Measurements from ENCODE around the gene DELE1. TPM values are rescaled to one million over a fixed set of nuclear protein-coding genes. Genes with fewer than 3 reads are reported as not detected.
A peak's percentile ranks its signal among the peaks of the same experiment; 100 is the strongest.

The DELE1 gene
- total and polyA plus RNA-seq, 11 donors: 56.8 to 174 (median 95.0) TPM

- H3K27ac ChIP-seq: peak overlapping the region in 1 of 12 donors; percentile 70
Measured at GRCh38 chr5:141926434-141926833, 2.8 kb downstream of the DELE1 start.

DNA sequence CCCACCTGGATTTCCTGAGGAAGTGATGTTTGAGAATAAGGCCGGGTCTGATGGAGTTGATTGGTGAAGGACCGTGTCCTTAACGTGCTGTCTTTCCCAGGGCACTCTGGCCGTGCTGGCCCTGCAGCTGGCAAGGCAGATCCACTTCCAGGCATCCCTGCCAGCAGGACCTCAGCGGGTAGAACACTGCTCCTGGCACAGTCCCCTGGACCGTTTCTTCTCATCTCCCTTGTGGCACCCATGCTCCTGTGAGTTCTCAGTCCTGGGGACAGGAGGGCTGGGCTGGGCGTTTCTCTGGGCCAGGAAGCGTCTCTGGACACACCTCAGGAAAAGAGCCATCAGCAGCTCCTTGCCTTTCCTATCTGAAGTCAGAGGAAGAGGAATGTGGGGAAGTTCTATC is 4.4 kb downstream of the DELE1 start:
- DNase-seq: peak in 3 of 5 donors; percentile 15 to 49 (median 35)
- Histone ChIP-seq H3K4me1 (peaks cover 4 to 55% (median 25%) of the 10 kb centered on the region in 12 donors), H3K4me3 (no peak overlapping the region), H3K9me3 (no peaks in the 10 kb centered on the region), H3K27ac (peak overlapping the region in 10 of 12 donors; percentile 14 to 77 (median 40)), H3K36me3 (peaks cover 0 to 87% (median 83%) of the 10 kb centered on the region in 9 donors), H3K27me3 (no peaks in the 10 kb centered on the region)
- ATAC-seq: peak in 1 of 4 donors; percentile 12
- WGBS, 4 donors: 56 to 69% (median 66%) methylated on average over 8 of the region's 8 CpGs
- intact Hi-C loops (cut with DNase I): no loop called here
- TF ChIP-seq POLR2A (IDR thresholded peaks at IDR 0.05) (no peak), CTCF (IDR thresholded peaks at IDR 0.05) (no peak)

More at GRCh38 chr5:141926434-141926833, 2.8 kb downstream of the DELE1 start:
- Histone ChIP-seq H3K4me1 (peaks cover 4 to 60% (median 28%) of the 10 kb centered on the region in 12 donors), H3K9me3 (no peaks in the 10 kb centered on the region), H3K36me3 (peaks cover 0 to 71% (median 67%) of the 10 kb centered on the region in 9 donors), H3K4me3 (no peak overlapping the region), H3K27me3 (no peaks in the 10 kb centered on the region)
- no peak for ATAC-seq
- intact Hi-C loops (cut with DNase I): no loop called here
- no peak for DNase-seq
- TF ChIP-seq POLR2A (IDR thresholded peaks at IDR 0.05) (no peak), CTCF (IDR thresholded peaks at IDR 0.05) (no peak)
- 68 to 79% (median 74%) methylated on average over 2 of the region's 2 CpGs for WGBS, 4 donors

- Histone ChIP-seq H3K27me3 (no peaks in the 10 kb centered on the region), H3K27ac (peak overlapping the region in 10 of 12 donors; percentile 8 to 77 (median 48)), H3K9me3 (no peaks in the 10 kb centered on the region), H3K36me3 (peaks cover 0 to 100% (median 98%) of the 10 kb centered on the region in 9 donors), H3K4me1 (peaks cover 0 to 54% (median 24%) of the 10 kb centered on the region in 12 donors), H3K4me3 (no peak overlapping the region)
- WGBS, 4 donors: 68 to 87% (median 77%) methylated on average over 18 to 19 of the region's 19 CpGs
- intact Hi-C loops (cut with DNase I): no loop called here
- TF ChIP-seq CTCF (IDR thresholded peaks at IDR 0.05) (peak in 1 of 12 donors; percentile 21), POLR2A (IDR thresholded peaks at IDR 0.05) (no peak)
- DNase-seq (peak in 3 of 5 donors; percentile 30 to 48 (median 37)), ATAC-seq (peak in 3 of 4 donors; percentile 48 to 63 (median 61))
Measured at GRCh38 chr5:141929398-141930058, 5.9 kb downstream of the DELE1 start.

- H3K36me3 ChIP-seq: peaks cover 0 to 100% (median 100%) of the 10 kb centered on the region in 9 donors
- intact Hi-C loops (cut with DNase I): no loop called here
- peaks cover 0 to 52% (median 25%) of the 10 kb centered on the region in 12 donors for H3K4me1 ChIP-seq
- DNase-seq: no peak
- no peaks in the 10 kb centered on the region for H3K27me3 ChIP-seq
- TF ChIP-seq POLR2A (IDR thresholded peaks at IDR 0.05) (no peak), CTCF (IDR thresholded peaks at IDR 0.05) (no peak)
- 93 to 94% (median 94%) methylated on average over 5 of the region's 5 CpGs for WGBS, 4 donors
- no peaks in the 10 kb centered on the region for H3K9me3 ChIP-seq
- H3K27ac ChIP-seq: no peak overlapping the region
- H3K4me3 ChIP-seq: no peak overlapping the region
- ATAC-seq: no peak
Measured at GRCh38 chr5:141931694-141932093, 8.0 kb downstream of the DELE1 start.

Measured in heart left ventricle (tissue), 16 donors.